ENCODE measurements around the gene TES. TPM values are rescaled to one million over a fixed set of nuclear protein-coding genes. Genes with fewer than 3 reads are reported as not detected.

TES gene
- total RNA-seq, 1 experiment from 2014 or later = 207 TPM

DNA sequence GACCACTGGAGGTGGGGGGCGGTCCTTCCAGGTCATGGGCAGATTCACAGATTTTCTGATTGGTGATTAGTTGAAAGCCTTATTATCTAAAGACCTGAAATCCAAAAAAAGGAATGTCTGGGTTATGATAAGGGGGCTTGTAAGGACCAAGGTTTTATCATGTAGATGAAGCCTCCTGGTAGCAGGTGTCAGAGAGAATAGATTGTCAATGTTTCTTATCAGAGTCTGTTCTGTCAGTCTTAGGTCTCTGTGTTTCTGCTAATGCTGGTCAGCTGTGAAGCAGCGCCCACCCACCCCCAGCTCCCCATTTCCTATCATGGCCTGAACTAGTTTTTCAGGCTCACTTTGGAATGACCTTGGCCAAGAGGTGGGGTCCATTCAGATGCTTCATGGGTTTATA is 21.2 kb downstream of the TES start:
- peaks cover 16% of the 10 kb centered on the region for H3K36me3 Mint-ChIP-seq (ENCODE audit: insufficient read depth, unreplicated experiment)
- Histone ChIP-seq H3K4me1 (peaks cover 5% of the 10 kb centered on the region; the same call in 1 of the 2 replicates), H3K4me3 (ENCODE audit: low read depth, low read length) (no peak overlapping the region), H3K27me3 (replicated peaks; ENCODE audit: control insufficient read depth, insufficient read depth, low read length) (no peaks in the 10 kb centered on the region), H3K9me3 (no peaks in the 10 kb centered on the region), H3K36me3 (ENCODE audit: control insufficient read depth, insufficient read depth, low read length) (no peaks in the 10 kb centered on the region)
- CTCF ChIA-PET = interaction anchor here (0.6 kb wide), 1 partner anchor 51 kb away, joined by 3 read pairs; no protein-coding TSS in a partner anchor
- intact Hi-C loops (cut with micrococcal nuclease; ENCODE audit: unreplicated experiment) = no loop called here
- no peak overlapping the region for H3K4me3 Mint-ChIP-seq (ENCODE audit: unreplicated experiment)
- peak overlapping the region; percentile 78 for H3K27ac Mint-ChIP-seq (ENCODE audit: unreplicated experiment)
- peaks cover 18% of the 10 kb centered on the region for H3K4me1 Mint-ChIP-seq (ENCODE audit: low read depth, unreplicated experiment)
- H3K27me3 Mint-ChIP-seq (ENCODE audit: insufficient read depth, unreplicated experiment) = no peaks in the 10 kb centered on the region
- no peak for TF ChIP-seq CTCF (IDR thresholded peaks at IDR 0.05; ENCODE audit: insufficient read depth in 1 of 2, low read depth in 1 of 2, low read length in 1 of 2, severe bottlenecking in 1 of 2, unreplicated experiment in 1 of 2)
- POLR2A ChIA-PET = interaction anchor here (1.0 to 1.2 kb wide), 2 partner anchors 20 kb away, joined by 3 to 6 read pairs; no protein-coding TSS in a partner anchor
- no TSS peak for BruUV-seq (replicated peaks)
- DNase-seq = no peak
- no peaks in the 10 kb centered on the region for H3K9me3 Mint-ChIP-seq (ENCODE audit: unreplicated experiment)

- Mint-ChIP-seq H3K4me3 (ENCODE audit: unreplicated experiment) (no peak overlapping the region), H3K27me3 (ENCODE audit: insufficient read depth, unreplicated experiment) (no peaks in the 10 kb centered on the region), H3K9me3 (ENCODE audit: unreplicated experiment) (no peaks in the 10 kb centered on the region), H3K4me1 (ENCODE audit: low read depth, unreplicated experiment) (peaks cover 14% of the 10 kb centered on the region), H3K27ac (ENCODE audit: unreplicated experiment) (peak overlapping the region; percentile 78), H3K36me3 (ENCODE audit: insufficient read depth, unreplicated experiment) (peaks cover 16% of the 10 kb centered on the region)
- intact Hi-C loops (cut with micrococcal nuclease; ENCODE audit: unreplicated experiment) = no loop called here
- Histone ChIP-seq H3K4me3 (ENCODE audit: low read depth, low read length) (no peak overlapping the region), H3K27me3 (replicated peaks; ENCODE audit: control insufficient read depth, insufficient read depth, low read length) (no peaks in the 10 kb centered on the region), H3K9me3 (no peaks in the 10 kb centered on the region), H3K36me3 (ENCODE audit: control insufficient read depth, insufficient read depth, low read length) (no peaks in the 10 kb centered on the region), H3K4me1 (peaks cover 5% of the 10 kb centered on the region; the same call in 1 of the 2 replicates)
- BruUV-seq (replicated peaks) = no TSS peak
- ChIA-PET POLR2A (interaction anchor here (1.0 kb wide), 1 partner anchor 20 kb away, joined by 3 read pairs; no protein-coding TSS in a partner anchor), CTCF (interaction anchor here (0.6 kb wide), 1 partner anchor 52 kb away, joined by 3 read pairs; no protein-coding TSS in a partner anchor)
- TF ChIP-seq CTCF (IDR thresholded peaks at IDR 0.05; ENCODE audit: insufficient read depth in 1 of 2, low read depth in 1 of 2, low read length in 1 of 2, severe bottlenecking in 1 of 2, unreplicated experiment in 1 of 2) = no peak
- no peak for DNase-seq
Measured at GRCh38 chr7:116231949-116232348, 21.6 kb downstream of the TES start.

- Histone ChIP-seq H3K9me3 (no peaks in the 10 kb centered on the region), H3K36me3 (ENCODE audit: control insufficient read depth, insufficient read depth, low read length) (peaks cover under 1% of the 10 kb centered on the region; the same call in 1 of the 2 replicates), H3K27me3 (replicated peaks; ENCODE audit: control insufficient read depth, insufficient read depth, low read length) (no peaks in the 10 kb centered on the region), H3K4me1 (peaks cover 5% of the 10 kb centered on the region; the same call in 1 of the 2 replicates), H3K4me3 (ENCODE audit: low read depth, low read length) (no peak overlapping the region)
- POLR2A ChIA-PET = interaction anchor here (1.0 kb wide), 1 partner anchor 21 kb away, joined by 3 read pairs; no protein-coding TSS in a partner anchor
- intact Hi-C loops (cut with micrococcal nuclease; ENCODE audit: unreplicated experiment) = no loop called here
- no peak for TF ChIP-seq CTCF (IDR thresholded peaks at IDR 0.05; ENCODE audit: insufficient read depth in 1 of 2, low read depth in 1 of 2, low read length in 1 of 2, severe bottlenecking in 1 of 2, unreplicated experiment in 1 of 2)
- Mint-ChIP-seq H3K4me3 (ENCODE audit: unreplicated experiment) (no peak overlapping the region), H3K27ac (ENCODE audit: unreplicated experiment) (peak overlapping the region; percentile 78), H3K9me3 (ENCODE audit: unreplicated experiment) (no peaks in the 10 kb centered on the region), H3K36me3 (ENCODE audit: insufficient read depth, unreplicated experiment) (peaks cover 20% of the 10 kb centered on the region), H3K4me1 (ENCODE audit: low read depth, unreplicated experiment) (peaks cover 18% of the 10 kb centered on the region), H3K27me3 (ENCODE audit: insufficient read depth, unreplicated experiment) (no peaks in the 10 kb centered on the region)
- no peak for DNase-seq
- no TSS peak for BruUV-seq (replicated peaks)
- CTCF ChIA-PET = no interaction called here
Measured at GRCh38 chr7:116232350-116232749, 22.0 kb downstream of the TES start.
